ENCODE measurements around the gene IGDCC3. TPM values are rescaled to one million over a fixed set of nuclear protein-coding genes. Genes with fewer than 3 reads are reported as not detected.

IGDCC3 gene
- total RNA-seq, 1 experiment from 2014 or later, result 53.5 TPM

DNA sequence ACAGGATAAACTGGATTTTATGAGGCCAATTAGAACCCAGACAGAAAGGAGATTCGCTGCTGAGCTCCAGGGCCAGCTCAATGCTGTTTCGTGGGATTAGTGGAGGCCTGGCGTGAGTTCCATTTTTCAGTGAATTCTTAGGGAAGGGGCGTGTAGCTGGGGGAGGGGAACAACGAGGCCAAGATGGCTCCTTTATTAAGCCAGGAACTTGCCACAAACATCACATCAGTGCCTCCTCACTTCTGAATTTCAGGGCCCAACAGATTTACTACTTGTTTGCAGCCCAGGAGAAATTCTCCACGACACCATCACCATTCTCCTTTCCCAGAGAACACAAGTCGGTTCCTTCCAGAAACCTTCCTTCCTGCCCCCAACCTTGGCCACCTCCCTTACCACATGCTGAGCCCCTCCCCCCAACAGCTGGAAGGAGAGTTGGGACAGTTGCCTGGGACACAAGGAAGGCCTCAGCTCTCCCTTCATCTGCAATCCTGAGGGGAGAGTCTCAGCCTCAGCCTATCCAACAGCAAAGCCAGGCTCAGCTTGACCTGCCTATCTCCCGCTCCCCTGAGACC is 39.1 kb upstream of the IGDCC3 start (continued):
- TF ChIP-seq, protein P1, sequence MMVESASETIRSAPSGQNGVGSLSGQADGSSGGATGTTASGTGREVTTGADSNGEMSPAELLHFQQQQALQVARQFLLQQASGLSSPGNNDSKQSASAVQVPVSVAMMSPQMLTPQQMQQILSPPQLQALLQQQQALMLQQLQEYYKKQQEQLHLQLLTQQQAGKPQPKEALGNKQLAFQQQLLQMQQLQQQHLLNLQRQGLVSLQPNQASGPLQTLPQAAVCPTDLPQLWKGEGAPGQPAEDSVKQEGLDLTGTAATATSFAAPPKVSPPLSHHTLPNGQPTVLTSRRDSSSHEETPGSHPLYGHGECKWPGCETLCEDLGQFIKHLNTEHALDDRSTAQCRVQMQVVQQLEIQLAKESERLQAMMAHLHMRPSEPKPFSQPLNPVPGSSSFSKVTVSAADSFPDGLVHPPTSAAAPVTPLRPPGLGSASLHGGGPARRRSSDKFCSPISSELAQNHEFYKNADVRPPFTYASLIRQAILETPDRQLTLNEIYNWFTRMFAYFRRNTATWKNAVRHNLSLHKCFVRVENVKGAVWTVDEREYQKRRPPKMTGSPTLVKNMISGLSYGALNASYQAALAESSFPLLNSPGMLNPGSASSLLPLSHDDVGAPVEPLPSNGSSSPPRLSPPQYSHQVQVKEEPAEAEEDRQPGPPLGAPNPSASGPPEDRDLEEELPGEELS (CRISPR knock-in tag; IDR thresholded peaks at IDR 0.05), result peak; percentile 79; the same call in 1 of the 2 replicates
- TF ChIP-seq, protein P2, sequence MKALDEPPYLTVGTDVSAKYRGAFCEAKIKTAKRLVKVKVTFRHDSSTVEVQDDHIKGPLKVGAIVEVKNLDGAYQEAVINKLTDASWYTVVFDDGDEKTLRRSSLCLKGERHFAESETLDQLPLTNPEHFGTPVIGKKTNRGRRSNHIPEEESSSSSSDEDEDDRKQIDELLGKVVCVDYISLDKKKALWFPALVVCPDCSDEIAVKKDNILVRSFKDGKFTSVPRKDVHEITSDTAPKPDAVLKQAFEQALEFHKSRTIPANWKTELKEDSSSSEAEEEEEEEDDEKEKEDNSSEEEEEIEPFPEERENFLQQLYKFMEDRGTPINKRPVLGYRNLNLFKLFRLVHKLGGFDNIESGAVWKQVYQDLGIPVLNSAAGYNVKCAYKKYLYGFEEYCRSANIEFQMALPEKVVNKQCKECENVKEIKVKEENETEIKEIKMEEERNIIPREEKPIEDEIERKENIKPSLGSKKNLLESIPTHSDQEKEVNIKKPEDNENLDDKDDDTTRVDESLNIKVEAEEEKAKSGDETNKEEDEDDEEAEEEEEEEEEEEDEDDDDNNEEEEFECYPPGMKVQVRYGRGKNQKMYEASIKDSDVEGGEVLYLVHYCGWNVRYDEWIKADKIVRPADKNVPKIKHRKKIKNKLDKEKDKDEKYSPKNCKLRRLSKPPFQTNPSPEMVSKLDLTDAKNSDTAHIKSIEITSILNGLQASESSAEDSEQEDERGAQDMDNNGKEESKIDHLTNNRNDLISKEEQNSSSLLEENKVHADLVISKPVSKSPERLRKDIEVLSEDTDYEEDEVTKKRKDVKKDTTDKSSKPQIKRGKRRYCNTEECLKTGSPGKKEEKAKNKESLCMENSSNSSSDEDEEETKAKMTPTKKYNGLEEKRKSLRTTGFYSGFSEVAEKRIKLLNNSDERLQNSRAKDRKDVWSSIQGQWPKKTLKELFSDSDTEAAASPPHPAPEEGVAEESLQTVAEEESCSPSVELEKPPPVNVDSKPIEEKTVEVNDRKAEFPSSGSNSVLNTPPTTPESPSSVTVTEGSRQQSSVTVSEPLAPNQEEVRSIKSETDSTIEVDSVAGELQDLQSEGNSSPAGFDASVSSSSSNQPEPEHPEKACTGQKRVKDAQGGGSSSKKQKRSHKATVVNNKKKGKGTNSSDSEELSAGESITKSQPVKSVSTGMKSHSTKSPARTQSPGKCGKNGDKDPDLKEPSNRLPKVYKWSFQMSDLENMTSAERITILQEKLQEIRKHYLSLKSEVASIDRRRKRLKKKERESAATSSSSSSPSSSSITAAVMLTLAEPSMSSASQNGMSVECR (CRISPR knock-in tag; IDR thresholded peaks at IDR 0.05; ENCODE audit: borderline replicate concordance), result peak; percentile 60; the same call in 1 of the 2 replicates
- TF ChIP-seq CREB1 (CRISPR knock-in tag; IDR thresholded peaks at IDR 0.05) (0 out of 2 replicates have a peak, but pooled peaks have one; percentile 7), CBFB (CRISPR knock-in tag; IDR thresholded peaks at IDR 0.05; ENCODE audit: low read depth) (0 out of 2 replicates have a peak, but pooled peaks have one; percentile 58), GRHL2 (CRISPR knock-in tag; IDR thresholded peaks at IDR 0.05; ENCODE audit: insufficient replicate concordance, severe bottlenecking) (no peak), ZNF423 (CRISPR knock-in tag; IDR thresholded peaks at IDR 0.05) (peak; percentile 66; the same call in 1 of the 2 replicates), ZNF232 (CRISPR knock-in tag; IDR thresholded peaks at IDR 0.05) (peak; percentile 51; the same call in 1 of the 2 replicates), ZNF121 (CRISPR knock-in tag; IDR thresholded peaks at IDR 0.05) (no peak; the same call in 1 of the 2 replicates)
- TF ChIP-seq, protein P3, sequence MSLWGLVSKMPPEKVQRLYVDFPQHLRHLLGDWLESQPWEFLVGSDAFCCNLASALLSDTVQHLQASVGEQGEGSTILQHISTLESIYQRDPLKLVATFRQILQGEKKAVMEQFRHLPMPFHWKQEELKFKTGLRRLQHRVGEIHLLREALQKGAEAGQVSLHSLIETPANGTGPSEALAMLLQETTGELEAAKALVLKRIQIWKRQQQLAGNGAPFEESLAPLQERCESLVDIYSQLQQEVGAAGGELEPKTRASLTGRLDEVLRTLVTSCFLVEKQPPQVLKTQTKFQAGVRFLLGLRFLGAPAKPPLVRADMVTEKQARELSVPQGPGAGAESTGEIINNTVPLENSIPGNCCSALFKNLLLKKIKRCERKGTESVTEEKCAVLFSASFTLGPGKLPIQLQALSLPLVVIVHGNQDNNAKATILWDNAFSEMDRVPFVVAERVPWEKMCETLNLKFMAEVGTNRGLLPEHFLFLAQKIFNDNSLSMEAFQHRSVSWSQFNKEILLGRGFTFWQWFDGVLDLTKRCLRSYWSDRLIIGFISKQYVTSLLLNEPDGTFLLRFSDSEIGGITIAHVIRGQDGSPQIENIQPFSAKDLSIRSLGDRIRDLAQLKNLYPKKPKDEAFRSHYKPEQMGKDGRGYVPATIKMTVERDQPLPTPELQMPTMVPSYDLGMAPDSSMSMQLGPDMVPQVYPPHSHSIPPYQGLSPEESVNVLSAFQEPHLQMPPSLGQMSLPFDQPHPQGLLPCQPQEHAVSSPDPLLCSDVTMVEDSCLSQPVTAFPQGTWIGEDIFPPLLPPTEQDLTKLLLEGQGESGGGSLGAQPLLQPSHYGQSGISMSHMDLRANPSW (CRISPR knock-in tag; conservative IDR thresholded peaks at IDR 0.05; ENCODE audit: low read depth), result 0 out of 2 replicates have a peak, but pooled peaks have one; percentile 88
- TF ChIP-seq, protein P4, sequence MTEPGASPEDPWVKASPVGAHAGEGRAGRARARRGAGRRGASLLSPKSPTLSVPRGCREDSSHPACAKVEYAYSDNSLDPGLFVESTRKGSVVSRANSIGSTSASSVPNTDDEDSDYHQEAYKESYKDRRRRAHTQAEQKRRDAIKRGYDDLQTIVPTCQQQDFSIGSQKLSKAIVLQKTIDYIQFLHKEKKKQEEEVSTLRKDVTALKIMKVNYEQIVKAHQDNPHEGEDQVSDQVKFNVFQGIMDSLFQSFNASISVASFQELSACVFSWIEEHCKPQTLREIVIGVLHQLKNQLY (CRISPR knock-in tag; IDR thresholded peaks at IDR 0.05), result no peak

DNA sequence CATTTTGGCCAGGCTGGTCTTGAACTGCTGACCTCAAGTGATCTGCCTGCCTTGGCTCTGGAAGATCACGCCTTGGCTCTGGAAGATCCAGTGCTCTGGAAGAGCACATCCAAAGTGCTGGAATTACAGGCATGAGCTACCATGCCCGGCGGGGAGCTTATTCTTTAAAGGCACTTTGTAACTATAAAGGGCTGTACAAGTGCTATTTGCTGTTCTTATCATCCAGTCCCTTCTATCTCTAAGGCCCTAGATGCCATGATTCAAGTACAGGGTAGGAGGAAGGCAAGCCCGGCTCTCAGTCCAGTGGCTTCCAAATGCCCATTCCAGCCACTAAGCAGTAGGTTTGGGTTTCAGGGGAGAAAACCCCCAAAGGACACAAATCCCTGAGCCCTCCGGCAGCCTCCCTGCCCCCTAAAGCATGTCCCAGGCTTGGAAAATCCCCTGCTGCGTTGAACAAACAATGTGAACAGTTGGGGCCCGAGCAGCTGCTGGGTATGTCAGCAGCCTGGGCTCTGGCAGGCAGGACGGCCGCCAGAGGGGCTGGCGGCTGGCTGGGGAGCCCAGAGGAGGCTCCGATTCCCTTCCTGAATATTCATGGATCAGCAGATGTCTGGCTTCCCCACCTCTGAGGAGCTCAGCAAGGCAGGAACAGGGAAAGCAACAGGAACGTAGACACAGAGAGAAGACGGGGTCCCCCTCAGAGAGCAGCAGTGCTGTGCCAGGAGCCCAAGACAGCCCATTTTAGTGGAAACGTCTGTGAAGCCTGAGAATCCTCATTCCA is 37.2 kb upstream of the IGDCC3 start:
- Mint-ChIP-seq H3K36me3 (no peaks in the 10 kb centered on the region; the same call in 1 of the 2 replicates), H3K27ac (peak overlapping the region; percentile 100), H3K9me3 (no peaks in the 10 kb centered on the region), H3K4me3 (peak overlapping the region; percentile 54), H3K27me3 (ENCODE audit: low read depth) (no peaks in the 10 kb centered on the region; the same call in 1 of the 2 replicates), H3K4me1 (peaks cover 96% of the 10 kb centered on the region)
- ATAC-seq (peak; percentile 85), DNase-seq (ENCODE audit: low spot score) (peak; percentile 89)
- ChIA-PET CTCF (interaction anchor here (0.5 to 4.2 kb wide), 15 partner anchors 10 to 328 kb away, joined by 3 to 36 read pairs (median 3); partner anchors contain the start of genes INTS14 and RNU5B-1), POLR2A (interaction anchor here (0.5 to 2.1 kb wide), 8 partner anchors 14 to 1786 kb away, joined by 3 to 7 read pairs (median 3); partner anchors contain the start of gene RNU5B-1)
- TF ChIP-seq FOXK1 (CRISPR knock-in tag; IDR thresholded peaks at IDR 0.05) (peak; percentile 56; the same call in 1 of the 2 replicates), KAT7 (CRISPR knock-in tag; IDR thresholded peaks at IDR 0.05; ENCODE audit: borderline replicate concordance) (no peak), ZNF423 (CRISPR knock-in tag; IDR thresholded peaks at IDR 0.05) (peak; percentile 98)
- TF ChIP-seq, protein P5, sequence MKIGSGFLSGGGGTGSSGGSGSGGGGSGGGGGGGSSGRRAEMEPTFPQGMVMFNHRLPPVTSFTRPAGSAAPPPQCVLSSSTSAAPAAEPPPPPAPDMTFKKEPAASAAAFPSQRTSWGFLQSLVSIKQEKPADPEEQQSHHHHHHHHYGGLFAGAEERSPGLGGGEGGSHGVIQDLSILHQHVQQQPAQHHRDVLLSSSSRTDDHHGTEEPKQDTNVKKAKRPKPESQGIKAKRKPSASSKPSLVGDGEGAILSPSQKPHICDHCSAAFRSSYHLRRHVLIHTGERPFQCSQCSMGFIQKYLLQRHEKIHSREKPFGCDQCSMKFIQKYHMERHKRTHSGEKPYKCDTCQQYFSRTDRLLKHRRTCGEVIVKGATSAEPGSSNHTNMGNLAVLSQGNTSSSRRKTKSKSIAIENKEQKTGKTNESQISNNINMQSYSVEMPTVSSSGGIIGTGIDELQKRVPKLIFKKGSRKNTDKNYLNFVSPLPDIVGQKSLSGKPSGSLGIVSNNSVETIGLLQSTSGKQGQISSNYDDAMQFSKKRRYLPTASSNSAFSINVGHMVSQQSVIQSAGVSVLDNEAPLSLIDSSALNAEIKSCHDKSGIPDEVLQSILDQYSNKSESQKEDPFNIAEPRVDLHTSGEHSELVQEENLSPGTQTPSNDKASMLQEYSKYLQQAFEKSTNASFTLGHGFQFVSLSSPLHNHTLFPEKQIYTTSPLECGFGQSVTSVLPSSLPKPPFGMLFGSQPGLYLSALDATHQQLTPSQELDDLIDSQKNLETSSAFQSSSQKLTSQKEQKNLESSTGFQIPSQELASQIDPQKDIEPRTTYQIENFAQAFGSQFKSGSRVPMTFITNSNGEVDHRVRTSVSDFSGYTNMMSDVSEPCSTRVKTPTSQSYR (CRISPR knock-in tag; IDR thresholded peaks at IDR 0.05), result peak; percentile 93
- TF ChIP-seq, protein P6, sequence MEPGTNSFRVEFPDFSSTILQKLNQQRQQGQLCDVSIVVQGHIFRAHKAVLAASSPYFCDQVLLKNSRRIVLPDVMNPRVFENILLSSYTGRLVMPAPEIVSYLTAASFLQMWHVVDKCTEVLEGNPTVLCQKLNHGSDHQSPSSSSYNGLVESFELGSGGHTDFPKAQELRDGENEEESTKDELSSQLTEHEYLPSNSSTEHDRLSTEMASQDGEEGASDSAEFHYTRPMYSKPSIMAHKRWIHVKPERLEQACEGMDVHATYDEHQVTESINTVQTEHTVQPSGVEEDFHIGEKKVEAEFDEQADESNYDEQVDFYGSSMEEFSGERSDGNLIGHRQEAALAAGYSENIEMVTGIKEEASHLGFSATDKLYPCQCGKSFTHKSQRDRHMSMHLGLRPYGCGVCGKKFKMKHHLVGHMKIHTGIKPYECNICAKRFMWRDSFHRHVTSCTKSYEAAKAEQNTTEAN (CRISPR knock-in tag; IDR thresholded peaks at IDR 0.05), result 0 out of 2 replicates have a peak, but pooled peaks have one; percentile 32
- TF ChIP-seq, protein P7, sequence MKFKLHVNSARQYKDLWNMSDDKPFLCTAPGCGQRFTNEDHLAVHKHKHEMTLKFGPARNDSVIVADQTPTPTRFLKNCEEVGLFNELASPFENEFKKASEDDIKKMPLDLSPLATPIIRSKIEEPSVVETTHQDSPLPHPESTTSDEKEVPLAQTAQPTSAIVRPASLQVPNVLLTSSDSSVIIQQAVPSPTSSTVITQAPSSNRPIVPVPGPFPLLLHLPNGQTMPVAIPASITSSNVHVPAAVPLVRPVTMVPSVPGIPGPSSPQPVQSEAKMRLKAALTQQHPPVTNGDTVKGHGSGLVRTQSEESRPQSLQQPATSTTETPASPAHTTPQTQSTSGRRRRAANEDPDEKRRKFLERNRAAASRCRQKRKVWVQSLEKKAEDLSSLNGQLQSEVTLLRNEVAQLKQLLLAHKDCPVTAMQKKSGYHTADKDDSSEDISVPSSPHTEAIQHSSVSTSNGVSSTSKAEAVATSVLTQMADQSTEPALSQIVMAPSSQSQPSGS (CRISPR knock-in tag; IDR thresholded peaks at IDR 0.05; ENCODE audit: borderline replicate concordance, low read depth), result no peak
